Middle frontal gyrus (tissue), 1 donor: ENCODE data around the gene PPP1R9A.

Source experiments
- DNase-seq: peaks from one replicate; pipeline ENCODE4 v3.0.0-alpha.2; 2015; ENCODE audit warnings: low spot score; ENCODE audit errors: extremely low spot score

The PPP1R9A gene

GRCh38 chr7:95253986-95254385 is 346.6 kb downstream of the PPP1R9A start:
- no peak for DNase-seq

- no peak for DNase-seq
Observed at GRCh38 chr7:95255691-95256090, 348.3 kb downstream of the PPP1R9A start.

- no peak for DNase-seq
Observed at GRCh38 chr7:95261895-95262415, 354.6 kb downstream of the PPP1R9A start.

- no peak for DNase-seq
Observed at GRCh38 chr7:95262875-95263274, 355.5 kb downstream of the PPP1R9A start.

GRCh38 chr7:95263785-95264362 is 356.5 kb downstream of the PPP1R9A start:
- no peak for DNase-seq

- no peak for DNase-seq
Observed at GRCh38 chr7:95264363-95264891, 357.0 kb downstream of the PPP1R9A start.

- no peak for DNase-seq
Observed at GRCh38 chr7:95265634-95266033, 358.2 kb downstream of the PPP1R9A start.

- DNase-seq: no peak
Observed at GRCh38 chr7:95267754-95268153, 360.4 kb downstream of the PPP1R9A start.

GRCh38 chr7:95269640-95270039 is 362.2 kb downstream of the PPP1R9A start:
- DNase-seq: no peak

GRCh38 chr7:95276114-95276513 is 368.7 kb downstream of the PPP1R9A start:
- no peak for DNase-seq

- DNase-seq: no peak
Observed at GRCh38 chr7:95279417-95279816, 372.0 kb downstream of the PPP1R9A start.

- no peak for DNase-seq
Observed at GRCh38 chr7:95286096-95286495, 378.7 kb downstream of the PPP1R9A start.

- no peak for DNase-seq
Observed at GRCh38 chr7:95290166-95290830, 382.9 kb downstream of the PPP1R9A start.

GRCh38 chr7:95295397-95295796 is 388.0 kb downstream of the PPP1R9A start:
- no peak for DNase-seq

- no peak for DNase-seq
Observed at GRCh38 chr7:95296456-95296855, 389.1 kb downstream of the PPP1R9A start.

- no peak for DNase-seq
Observed at GRCh38 chr7:95297041-95297440, 389.6 kb downstream of the PPP1R9A start.

GRCh38 chr7:95298091-95298490 is 390.7 kb downstream of the PPP1R9A start:
- no peak for DNase-seq

GRCh38 chr7:95303013-95303905 is 395.9 kb downstream of the PPP1R9A start:
- no peak for DNase-seq

- no peak for DNase-seq
Observed at GRCh38 chr7:95304990-95305389, 397.6 kb downstream of the PPP1R9A start.

- no peak for DNase-seq
Observed at GRCh38 chr7:95309951-95310350, 402.6 kb downstream of the PPP1R9A start.

GRCh38 chr7:95311389-95311788 is 404.0 kb downstream of the PPP1R9A start:
- no peak for DNase-seq

GRCh38 chr7:95312561-95312960 is 405.2 kb downstream of the PPP1R9A start:
- DNase-seq: no peak
